ENCODE measurements around the gene CHD5.

CHD5 gene

GRCh38 chr1:6174621-6175410, 5.3 kb downstream of the CHD5 start:
- no peak for DNase-seq (ENCODE audit: low read depth, low spot score)

GRCh38 chr1:6172549-6172948, 7.6 kb downstream of the CHD5 start:
- no peak for DNase-seq (ENCODE audit: low read depth, low spot score)

DNA sequence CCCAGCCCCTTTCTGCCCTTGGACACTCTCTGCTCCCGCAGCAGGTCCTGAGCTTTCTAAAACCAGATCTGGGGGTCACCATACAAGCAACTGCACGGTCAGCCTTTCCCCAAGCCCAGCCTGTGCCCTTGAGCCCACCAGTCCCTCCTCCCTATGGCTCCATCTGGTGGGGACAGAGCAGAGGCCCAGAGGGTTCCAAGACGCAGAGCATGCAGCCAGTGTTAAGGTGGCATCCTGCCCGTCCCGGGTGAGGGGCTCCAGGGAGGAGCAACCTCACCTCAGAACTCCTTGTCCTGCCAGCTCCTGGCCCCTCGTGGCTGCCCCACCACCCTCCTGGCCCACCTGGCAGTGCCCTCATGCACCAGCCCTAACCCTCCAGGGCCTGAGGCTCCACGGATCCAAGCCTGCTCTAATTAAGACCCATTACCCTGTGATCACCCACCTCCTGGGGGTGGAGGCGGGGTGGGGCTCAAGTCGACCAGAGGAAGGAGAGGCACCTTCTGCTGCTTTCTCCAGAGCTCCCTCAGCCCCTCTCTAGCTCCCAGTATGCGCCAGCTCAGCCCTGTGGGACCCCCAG, 8.5 kb downstream of the CHD5 start:
- DNase-seq (ENCODE audit: low read depth, low spot score) = peak; percentile 57

GRCh38 chr1:6170742-6171201, 9.3 kb downstream of the CHD5 start:
- no peak for DNase-seq (ENCODE audit: low read depth, low spot score)

DNA sequence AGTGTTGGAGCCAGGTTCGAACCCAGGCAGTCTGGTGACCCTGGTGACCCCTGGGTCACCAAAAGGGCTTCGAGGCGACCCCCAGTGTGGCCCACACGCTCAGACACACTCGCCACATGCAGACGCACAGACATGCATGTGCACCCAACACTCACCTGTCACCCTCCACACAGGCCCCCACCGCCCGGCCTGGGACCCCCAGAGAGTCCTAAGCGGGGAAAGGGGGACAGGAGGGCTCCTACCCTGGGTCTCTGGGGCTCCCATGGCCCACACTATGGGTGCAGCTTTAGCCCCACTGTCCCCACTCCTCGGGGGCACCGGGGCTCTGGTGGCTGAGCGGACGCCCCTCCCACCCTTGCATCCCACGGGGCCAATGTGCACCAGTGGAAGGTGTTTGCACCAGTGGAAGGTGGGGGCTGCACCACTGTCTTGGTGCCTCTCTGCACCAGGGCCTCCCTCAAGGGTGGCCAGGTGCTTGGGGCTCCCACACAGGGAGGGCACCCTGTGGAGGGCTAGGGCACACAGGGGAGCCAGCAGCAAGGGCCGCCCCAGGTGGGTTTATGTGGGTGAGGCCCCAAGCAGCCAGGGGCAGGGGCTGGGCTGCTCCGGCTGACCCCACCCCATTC, 9.9 kb downstream of the CHD5 start:
- no peak for DNase-seq (ENCODE audit: low read depth, low spot score)

GRCh38 chr1:6168947-6169586, 11.1 kb downstream of the CHD5 start:
- DNase-seq (ENCODE audit: low read depth, low spot score) = no peak

GRCh38 chr1:6167391-6168303, 12.5 kb downstream of the CHD5 start:
- DNase-seq (ENCODE audit: low read depth, low spot score) = no peak

DNA sequence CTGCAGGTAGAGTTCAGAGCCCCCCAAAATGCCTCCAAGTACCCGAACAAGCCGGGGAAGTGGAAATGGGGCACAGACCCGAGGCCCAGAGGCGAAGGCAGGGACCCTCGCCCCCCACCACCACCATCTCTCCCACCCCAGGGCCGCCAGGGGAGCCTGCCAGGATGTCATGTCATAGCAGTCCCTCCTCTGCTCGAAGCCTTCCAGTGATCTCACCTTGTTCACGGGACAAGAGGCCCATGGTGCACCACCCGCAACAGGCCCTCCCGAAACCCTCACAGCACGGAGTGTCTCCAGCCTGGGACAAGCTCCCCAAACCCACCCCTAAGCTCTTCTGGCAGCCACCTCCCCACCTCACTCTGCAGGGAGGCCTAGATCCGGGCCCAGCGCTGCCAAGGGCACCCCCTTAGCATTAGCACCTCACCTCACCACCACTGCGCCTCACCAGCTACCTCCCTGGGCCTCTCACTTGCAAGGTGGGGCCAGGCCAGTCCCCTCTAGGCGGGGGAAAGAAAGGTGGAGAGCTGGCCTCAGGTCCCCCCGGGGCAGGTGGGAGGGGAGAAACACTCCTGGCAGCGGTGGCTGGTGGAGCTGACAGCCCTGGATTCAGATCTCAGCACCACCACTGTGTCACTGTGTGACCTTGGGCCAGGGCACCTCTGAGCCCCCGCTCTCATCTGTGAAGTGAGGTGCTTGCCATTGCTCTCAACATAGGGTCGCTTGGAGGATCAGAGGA, 13.3 kb downstream of the CHD5 start:
- no peak for DNase-seq (ENCODE audit: low read depth, low spot score)

GRCh38 chr1:6166221-6166620, 13.9 kb downstream of the CHD5 start:
- no peak for DNase-seq (ENCODE audit: low read depth, low spot score)

DNA sequence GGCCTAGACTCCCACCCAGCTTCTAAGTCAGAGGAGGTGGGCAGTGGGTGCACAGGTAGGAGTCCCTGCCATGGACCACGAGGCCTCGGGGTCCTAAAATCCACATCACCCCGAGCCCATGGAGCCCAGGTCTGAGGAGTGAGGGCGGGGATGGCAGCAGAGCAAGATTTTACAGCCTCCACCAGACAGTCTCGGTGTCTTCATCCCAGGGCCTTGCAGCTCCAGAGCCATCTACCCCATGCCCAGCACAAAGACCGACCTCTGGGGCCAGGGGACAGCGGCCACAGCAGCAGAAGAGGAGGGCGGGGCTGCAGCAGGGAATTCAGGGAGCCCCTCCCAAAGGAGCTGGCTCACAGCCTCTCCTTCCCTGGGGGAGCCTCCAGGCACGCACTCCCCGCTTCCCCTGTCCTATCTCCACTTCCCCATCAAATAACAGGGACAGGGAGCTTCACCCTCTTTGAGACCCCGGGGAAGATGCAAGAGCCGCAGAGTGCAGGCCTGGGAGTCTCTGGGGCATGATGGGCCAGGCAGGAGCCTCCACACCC, 14.6 kb downstream of the CHD5 start:
- no peak for DNase-seq (ENCODE audit: low read depth, low spot score)

DNA sequence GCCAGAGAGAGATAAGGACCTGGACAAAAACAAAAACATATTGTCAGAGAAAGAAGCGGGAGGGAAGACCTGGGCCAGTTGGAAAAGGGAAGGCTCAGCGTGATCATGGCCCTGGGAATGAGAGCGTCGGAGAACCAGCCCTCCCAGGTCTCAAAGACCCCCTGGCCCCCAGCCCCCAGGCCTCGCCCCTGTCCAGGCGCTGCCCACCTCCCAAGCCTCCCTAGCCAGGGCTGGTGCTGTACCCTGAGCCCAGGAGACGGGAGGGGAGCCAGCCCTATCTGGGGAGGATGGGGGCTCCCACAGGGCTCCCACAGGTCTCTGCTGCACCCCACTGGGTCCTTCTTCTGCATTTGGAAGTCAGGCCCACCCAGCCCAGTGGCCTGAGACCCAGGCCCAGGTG, 15.1 kb downstream of the CHD5 start:
- DNase-seq (ENCODE audit: low read depth, low spot score) = no peak

DNA sequence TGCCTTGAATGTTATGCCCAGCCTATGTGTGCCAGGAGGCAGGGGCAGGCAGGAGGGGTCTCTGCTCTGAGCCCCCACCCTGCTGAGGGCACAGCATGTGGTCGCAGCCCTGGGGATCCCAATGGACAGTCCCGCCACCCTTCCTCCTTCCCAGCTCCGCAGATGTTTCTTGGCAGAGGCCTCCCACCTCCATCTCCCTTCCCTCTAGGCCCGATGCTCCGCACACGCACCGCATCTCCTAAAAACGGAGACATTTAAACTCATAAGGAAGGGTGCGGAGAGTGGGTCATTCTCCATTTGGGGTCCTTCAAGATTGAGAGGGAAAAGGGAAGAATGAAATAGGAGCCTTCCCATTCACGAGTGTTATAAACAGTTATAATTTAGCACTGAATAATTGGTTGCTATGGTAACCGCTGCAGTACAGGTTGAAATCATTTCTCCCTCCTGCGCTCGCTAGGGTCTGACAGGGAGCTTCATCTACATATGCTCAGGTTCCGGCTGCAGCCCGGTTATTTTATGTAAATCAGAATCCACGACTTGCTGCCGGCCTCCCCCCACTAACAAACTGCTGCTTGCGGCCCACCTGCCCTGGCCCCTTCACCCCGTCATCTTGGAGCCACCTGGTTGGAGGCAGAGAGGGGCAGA, 16.0 kb downstream of the CHD5 start:
- no peak for DNase-seq (ENCODE audit: low read depth, low spot score)

- DNase-seq (ENCODE audit: low read depth, low spot score) = no peak
Observed at GRCh38 chr1:6163191-6163972, 16.7 kb downstream of the CHD5 start.

DNA sequence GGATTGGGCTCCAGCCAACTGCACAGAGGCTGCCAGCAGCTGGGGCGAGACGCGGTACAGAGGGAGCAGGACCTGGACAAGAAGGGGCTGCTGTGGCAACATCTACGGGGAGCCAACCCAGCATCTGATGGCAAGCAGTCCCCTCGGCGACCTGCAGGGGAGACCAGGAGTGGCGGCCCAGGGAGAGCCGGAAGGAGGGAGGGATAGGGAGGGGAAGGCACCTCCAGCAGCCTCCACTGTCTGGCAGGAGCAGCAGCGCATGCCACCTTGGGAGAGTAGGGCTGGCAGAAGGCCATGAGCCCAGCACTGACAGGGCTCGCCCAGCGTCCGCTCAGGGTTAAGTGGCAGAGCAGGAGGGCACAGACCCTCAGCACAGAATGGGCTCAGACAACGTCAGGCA, 17.3 kb downstream of the CHD5 start:
- peak; percentile 41 for DNase-seq (ENCODE audit: low read depth, low spot score)

GRCh38 chr1:6162341-6162740, 17.8 kb downstream of the CHD5 start:
- no peak for DNase-seq (ENCODE audit: low read depth, low spot score)

- DNase-seq (ENCODE audit: low read depth, low spot score) = no peak
Observed at GRCh38 chr1:6158181-6158580, 21.9 kb downstream of the CHD5 start.

GRCh38 chr1:6157528-6158174, 22.5 kb downstream of the CHD5 start:
- DNase-seq (ENCODE audit: low read depth, low spot score) = peak; percentile 70

DNA sequence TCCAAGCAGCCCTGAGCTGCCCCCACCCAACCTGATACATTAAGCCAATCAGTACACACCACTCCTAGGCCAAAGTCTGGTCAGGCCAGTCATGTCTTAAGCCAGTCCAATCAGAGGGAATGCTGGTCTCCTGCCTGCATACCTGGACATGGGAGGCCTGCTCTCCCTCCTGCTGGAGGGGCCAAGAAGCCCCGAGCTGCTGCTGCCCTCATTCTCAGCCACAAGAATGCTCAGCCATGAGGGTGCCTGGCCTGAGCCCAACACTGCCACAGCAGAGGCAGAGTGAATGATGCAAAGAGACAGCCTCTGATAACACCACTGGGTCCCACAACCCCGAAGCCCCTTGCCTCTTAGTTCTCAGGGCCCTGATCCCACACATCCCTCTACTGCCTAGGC, 23.0 kb downstream of the CHD5 start:
- DNase-seq (ENCODE audit: low read depth, low spot score) = peak; percentile 25

Measured in ELF-1 (cell line).